ENCODE measurements around the gene TRPM8. TPM values are rescaled to one million over a fixed set of nuclear protein-coding genes. Genes with fewer than 3 reads are reported as not detected.

TRPM8 gene
- total and polyA plus RNA-seq, 2 experiments from 2014 or later: not detected

DNA sequence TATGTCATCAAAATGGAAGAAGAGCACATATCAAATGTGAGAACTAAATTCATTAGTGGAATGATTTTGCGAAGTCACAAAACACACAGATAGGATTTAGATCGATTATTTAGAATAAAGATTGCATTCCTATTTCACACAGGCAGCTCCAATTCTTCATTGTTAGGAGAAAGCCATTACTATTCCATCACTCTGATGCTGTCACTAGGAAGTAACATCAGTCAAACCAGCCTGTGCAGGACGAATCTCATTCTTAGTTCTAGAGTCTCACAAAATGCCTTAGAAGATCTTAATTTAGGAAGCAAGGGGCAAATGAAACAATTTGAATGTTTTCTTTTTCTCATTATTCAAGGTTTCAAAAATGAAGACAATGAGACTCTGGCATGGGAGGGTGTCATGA, 89.3 kb downstream of the TRPM8 start:
- in situ Hi-C loops (cut with MboI): no loop called here
- WGBS, 2 experiments (ENCODE audit: low coverage in 1 of 2, low lambda C conversion rate in 2 of 2, missing lambda C conversion rate in 2 of 2): 83 to 88% methylated on average over 3 of the region's 3 CpGs
- Histone ChIP-seq H3K36me3 (ENCODE audit: low read depth) (no peaks in the 10 kb centered on the region), H3K9me2 (ENCODE audit: insufficient read depth) (no peaks in the 10 kb centered on the region), H3F3A (ENCODE audit: insufficient read depth) (peaks cover 16% of the 10 kb centered on the region; the same call in 1 of the 2 replicates), H2AFZ (no peak overlapping the region), H3K79me2 (ENCODE audit: insufficient read depth) (no peaks in the 10 kb centered on the region), H3K27me3 (replicated peaks; ENCODE audit: insufficient read depth) (no peaks in the 10 kb centered on the region), H3K9me3 (ENCODE audit: low read depth) (no peaks in the 10 kb centered on the region), H3K4me2 (ENCODE audit: unreplicated experiment) (no peak overlapping the region), H4K20me1 (ENCODE audit: insufficient read depth) (no peaks in the 10 kb centered on the region), H3K4me3 (no peak overlapping the region), H3K4me1 (ENCODE audit: insufficient read depth) (peaks cover 16% of the 10 kb centered on the region), H3K27ac (no peak overlapping the region), H3K9ac (no peak overlapping the region)
- no peak for DNase-seq
- no peak for TF ChIP-seq EZH2 (IDR thresholded peaks at IDR 0.05; ENCODE audit: insufficient read depth, poor library complexity, severe bottlenecking)
- TF ChIP-seq EZH2phosphoT487 (IDR thresholded peaks at IDR 0.05; ENCODE audit: insufficient read depth, low read depth): no peak

GRCh38 chr2:234014427-234014826, 97.3 kb downstream of the TRPM8 start:
- Histone ChIP-seq H3K9ac (no peak overlapping the region), H3K27me3 (replicated peaks; ENCODE audit: insufficient read depth) (peaks cover 17% of the 10 kb centered on the region), H3K4me2 (ENCODE audit: unreplicated experiment) (no peak overlapping the region), H3K27ac (no peak overlapping the region), H3K4me1 (ENCODE audit: insufficient read depth) (no peaks in the 10 kb centered on the region), H3K9me2 (ENCODE audit: insufficient read depth) (no peaks in the 10 kb centered on the region), H3K4me3 (no peak overlapping the region), H2AFZ (no peak overlapping the region), H3K79me2 (ENCODE audit: insufficient read depth) (no peaks in the 10 kb centered on the region), H4K20me1 (ENCODE audit: insufficient read depth) (no peaks in the 10 kb centered on the region), H3K36me3 (ENCODE audit: low read depth) (no peaks in the 10 kb centered on the region), H3F3A (ENCODE audit: insufficient read depth) (no peaks in the 10 kb centered on the region), H3K9me3 (ENCODE audit: low read depth) (no peaks in the 10 kb centered on the region)
- DNase-seq: no peak
- TF ChIP-seq EZH2phosphoT487 (IDR thresholded peaks at IDR 0.05; ENCODE audit: insufficient read depth, low read depth): no peak
- TF ChIP-seq EZH2 (IDR thresholded peaks at IDR 0.05; ENCODE audit: insufficient read depth, poor library complexity, severe bottlenecking): no peak
- in situ Hi-C loops (cut with MboI): no loop called here
- 96% methylated on average over 1 of the region's 1 CpG for WGBS, 2 experiments (ENCODE audit: low coverage in 1 of 2, low lambda C conversion rate in 2 of 2, missing lambda C conversion rate in 2 of 2)

DNA sequence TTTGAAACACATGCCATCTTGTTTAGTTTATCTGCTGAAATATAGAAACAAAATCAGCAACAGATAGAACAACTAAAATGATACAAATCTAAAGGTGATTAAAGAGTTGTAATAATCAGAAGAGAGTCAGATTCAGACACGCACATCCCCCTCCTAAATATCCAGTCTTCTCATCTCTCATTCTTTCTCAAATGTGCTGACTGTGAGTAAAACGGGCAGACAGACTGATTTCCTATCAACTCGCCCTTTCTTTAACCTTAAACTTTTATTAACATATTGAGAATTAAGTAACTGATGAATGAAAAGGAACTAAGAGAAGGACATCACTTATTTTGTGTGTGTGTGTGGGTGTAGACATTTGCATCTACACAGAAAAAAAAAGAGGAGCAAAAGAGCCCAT, 98.7 kb downstream of the TRPM8 start:
- H3K9me3 ChIP-seq (ENCODE audit: low read depth): no peaks in the 10 kb centered on the region
- H4K20me1 ChIP-seq (ENCODE audit: insufficient read depth): no peaks in the 10 kb centered on the region
- H3K27ac ChIP-seq: no peak overlapping the region
- no peaks in the 10 kb centered on the region for H3K36me3 ChIP-seq (ENCODE audit: low read depth)
- in situ Hi-C loops (cut with MboI): no loop called here
- H3K4me3 ChIP-seq: no peak overlapping the region
- DNase-seq: no peak
- no peak overlapping the region for H3K4me2 ChIP-seq (ENCODE audit: unreplicated experiment)
- H3K9me2 ChIP-seq (ENCODE audit: insufficient read depth): no peaks in the 10 kb centered on the region
- H3K79me2 ChIP-seq (ENCODE audit: insufficient read depth): no peaks in the 10 kb centered on the region
- no peak overlapping the region for H3K9ac ChIP-seq
- 71 to 83% methylated on average over 3 of the region's 3 CpGs for WGBS, 2 experiments (ENCODE audit: low coverage in 1 of 2, low lambda C conversion rate in 2 of 2, missing lambda C conversion rate in 2 of 2)
- no peak for TF ChIP-seq EZH2phosphoT487 (IDR thresholded peaks at IDR 0.05; ENCODE audit: insufficient read depth, low read depth)
- TF ChIP-seq EZH2 (IDR thresholded peaks at IDR 0.05; ENCODE audit: insufficient read depth, poor library complexity, severe bottlenecking): no peak
- H3K4me1 ChIP-seq (ENCODE audit: insufficient read depth): no peaks in the 10 kb centered on the region
- H2AFZ ChIP-seq: no peak overlapping the region
- no peaks in the 10 kb centered on the region for H3F3A ChIP-seq (ENCODE audit: insufficient read depth)
- H3K27me3 ChIP-seq (replicated peaks; ENCODE audit: insufficient read depth): peaks cover 23% of the 10 kb centered on the region

GRCh38 chr2:234019896-234020295, 102.7 kb downstream of the TRPM8 start:
- DNase-seq: no peak
- Histone ChIP-seq H3K27me3 (replicated peaks; ENCODE audit: insufficient read depth) (peaks cover 23% of the 10 kb centered on the region), H2AFZ (no peak overlapping the region), H3F3A (ENCODE audit: insufficient read depth) (no peaks in the 10 kb centered on the region), H3K36me3 (ENCODE audit: low read depth) (no peaks in the 10 kb centered on the region), H3K9ac (no peak overlapping the region), H3K9me2 (ENCODE audit: insufficient read depth) (no peaks in the 10 kb centered on the region), H3K4me1 (ENCODE audit: insufficient read depth) (no peaks in the 10 kb centered on the region), H3K4me3 (no peak overlapping the region), H3K79me2 (ENCODE audit: insufficient read depth) (no peaks in the 10 kb centered on the region), H3K27ac (no peak overlapping the region), H3K9me3 (ENCODE audit: low read depth) (no peaks in the 10 kb centered on the region), H3K4me2 (ENCODE audit: unreplicated experiment) (no peak overlapping the region), H4K20me1 (ENCODE audit: insufficient read depth) (no peaks in the 10 kb centered on the region)
- in situ Hi-C loops (cut with MboI): no loop called here
- WGBS, 2 experiments (ENCODE audit: low coverage in 1 of 2, low lambda C conversion rate in 2 of 2, missing lambda C conversion rate in 2 of 2): 69 to 79% methylated on average over 4 of the region's 4 CpGs
- no peak for TF ChIP-seq EZH2 (IDR thresholded peaks at IDR 0.05; ENCODE audit: insufficient read depth, poor library complexity, severe bottlenecking)
- no peak for TF ChIP-seq EZH2phosphoT487 (IDR thresholded peaks at IDR 0.05; ENCODE audit: insufficient read depth, low read depth)

DNA sequence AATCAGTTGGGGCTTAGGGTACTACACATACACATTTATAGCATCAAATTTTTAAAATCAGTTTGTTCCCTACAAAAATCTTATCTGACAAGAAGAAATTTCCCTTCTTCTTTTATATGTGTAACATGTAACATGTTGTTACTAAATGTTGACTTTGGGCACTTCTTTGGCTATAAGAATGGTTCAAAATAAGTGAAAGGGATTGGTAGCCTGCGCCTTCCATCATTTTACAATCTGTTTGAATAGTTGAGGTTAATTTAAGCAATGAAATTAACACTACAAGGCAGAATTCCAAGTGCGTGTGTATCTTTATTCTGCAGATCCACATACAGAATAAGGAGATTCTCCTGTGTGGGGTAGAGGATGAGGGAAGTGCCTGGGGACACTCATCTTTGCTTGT, 103.2 kb downstream of the TRPM8 start:
- Histone ChIP-seq H3F3A (ENCODE audit: insufficient read depth) (no peaks in the 10 kb centered on the region), H3K9me2 (ENCODE audit: insufficient read depth) (no peaks in the 10 kb centered on the region), H3K27me3 (replicated peaks; ENCODE audit: insufficient read depth) (peaks cover 22% of the 10 kb centered on the region), H3K4me2 (ENCODE audit: unreplicated experiment) (no peak overlapping the region), H3K4me1 (ENCODE audit: insufficient read depth) (no peaks in the 10 kb centered on the region), H4K20me1 (ENCODE audit: insufficient read depth) (no peaks in the 10 kb centered on the region), H2AFZ (no peak overlapping the region), H3K9me3 (ENCODE audit: low read depth) (no peaks in the 10 kb centered on the region), H3K9ac (no peak overlapping the region), H3K4me3 (no peak overlapping the region), H3K27ac (no peak overlapping the region), H3K36me3 (ENCODE audit: low read depth) (no peaks in the 10 kb centered on the region), H3K79me2 (ENCODE audit: insufficient read depth) (no peaks in the 10 kb centered on the region)
- WGBS, 2 experiments (ENCODE audit: low coverage in 1 of 2, low lambda C conversion rate in 2 of 2, missing lambda C conversion rate in 2 of 2): 57 to 64% methylated on average over 2 of the region's 2 CpGs
- no peak for TF ChIP-seq EZH2phosphoT487 (IDR thresholded peaks at IDR 0.05; ENCODE audit: insufficient read depth, low read depth)
- no peak for TF ChIP-seq EZH2 (IDR thresholded peaks at IDR 0.05; ENCODE audit: insufficient read depth, poor library complexity, severe bottlenecking)
- no peak for DNase-seq
- in situ Hi-C loops (cut with MboI): no loop called here

Data from GM23248 (cell line).